Measurements from ENCODE around the gene NAA20. TPM values are rescaled to one million over a fixed set of nuclear protein-coding genes. Genes with fewer than 3 reads are reported as not detected.

The NAA20 gene
- total RNA-seq, 1 donor from 2014 or later, result 38.1 TPM

- no peaks in the 10 kb centered on the region for H3K27me3 Mint-ChIP-seq
- peaks cover 2% of the 10 kb centered on the region for H3K9me3 Mint-ChIP-seq (ENCODE audit: low read depth)
- no peak overlapping the region for H3K27ac Mint-ChIP-seq
- peaks cover 26% of the 10 kb centered on the region for H3K4me1 Mint-ChIP-seq (ENCODE audit: low read depth)
- H3K36me3 Mint-ChIP-seq (ENCODE audit: insufficient read depth), result peaks cover 25% of the 10 kb centered on the region
- no peak for DNase-seq (ENCODE audit: low spot score, unreplicated experiment)
- H3K4me3 Mint-ChIP-seq (ENCODE audit: low read depth), result no peak overlapping the region
- TF ChIP-seq CTCF (IDR thresholded peaks at IDR 0.05; ENCODE audit: unreplicated experiment), result no peak
These were observed 41.7 kb upstream of the NAA20 start for GRCh38 chr20:19975436-19975799.

- H3K27ac Mint-ChIP-seq, result peak overlapping the region; percentile 97
- peaks cover 2% of the 10 kb centered on the region for H3K9me3 Mint-ChIP-seq (ENCODE audit: low read depth)
- H3K4me3 Mint-ChIP-seq (ENCODE audit: low read depth), result no peak overlapping the region
- no peaks in the 10 kb centered on the region for H3K27me3 Mint-ChIP-seq
- no peak for TF ChIP-seq CTCF (IDR thresholded peaks at IDR 0.05; ENCODE audit: unreplicated experiment)
- peaks cover 25% of the 10 kb centered on the region for H3K36me3 Mint-ChIP-seq (ENCODE audit: insufficient read depth)
- H3K4me1 Mint-ChIP-seq (ENCODE audit: low read depth), result peaks cover 26% of the 10 kb centered on the region
- no peak for DNase-seq (ENCODE audit: low spot score, unreplicated experiment)
These were observed 41.3 kb upstream of the NAA20 start for GRCh38 chr20:19975901-19976300.

- Mint-ChIP-seq H3K27ac (peak overlapping the region; percentile 97), H3K27me3 (no peaks in the 10 kb centered on the region), H3K4me3 (ENCODE audit: low read depth) (no peak overlapping the region), H3K4me1 (ENCODE audit: low read depth) (peaks cover 26% of the 10 kb centered on the region), H3K36me3 (ENCODE audit: insufficient read depth) (peaks cover 21% of the 10 kb centered on the region), H3K9me3 (ENCODE audit: low read depth) (peaks cover 2% of the 10 kb centered on the region)
- no peak for TF ChIP-seq CTCF (IDR thresholded peaks at IDR 0.05; ENCODE audit: unreplicated experiment)
- no peak for DNase-seq (ENCODE audit: low spot score, unreplicated experiment)
These were observed 40.4 kb upstream of the NAA20 start for GRCh38 chr20:19976595-19977372.

- Mint-ChIP-seq H3K27ac (peak overlapping the region; percentile 97), H3K27me3 (no peaks in the 10 kb centered on the region)
- TF ChIP-seq CTCF (IDR thresholded peaks at IDR 0.05; ENCODE audit: unreplicated experiment), result no peak
These were observed 39.8 kb upstream of the NAA20 start for GRCh38 chr20:19977373-19977770.

GRCh38 chr20:19978511-19979210, 38.5 kb upstream of the NAA20 start:
- H3K36me3 Mint-ChIP-seq (ENCODE audit: insufficient read depth), result peaks cover 20% of the 10 kb centered on the region
- H3K4me3 Mint-ChIP-seq (ENCODE audit: low read depth), result no peak overlapping the region
- H3K27me3 Mint-ChIP-seq, result no peaks in the 10 kb centered on the region
- H3K9me3 Mint-ChIP-seq (ENCODE audit: low read depth), result peaks cover 2% of the 10 kb centered on the region
- H3K4me1 Mint-ChIP-seq (ENCODE audit: low read depth), result peaks cover 24% of the 10 kb centered on the region
- DNase-seq (ENCODE audit: low spot score, unreplicated experiment), result no peak
- H3K27ac Mint-ChIP-seq, result no peak overlapping the region
- no peak for TF ChIP-seq CTCF (IDR thresholded peaks at IDR 0.05; ENCODE audit: unreplicated experiment)

More at GRCh38 chr20:19977373-19977770, 39.8 kb upstream of the NAA20 start:
- DNase-seq (ENCODE audit: low spot score, unreplicated experiment), result no peak
- peaks cover 21% of the 10 kb centered on the region for H3K36me3 Mint-ChIP-seq (ENCODE audit: insufficient read depth)
- peaks cover 26% of the 10 kb centered on the region for H3K4me1 Mint-ChIP-seq (ENCODE audit: low read depth)
- peaks cover 2% of the 10 kb centered on the region for H3K9me3 Mint-ChIP-seq (ENCODE audit: low read depth)
- H3K4me3 Mint-ChIP-seq (ENCODE audit: low read depth), result no peak overlapping the region
